GM19467 (cell line): ENCODE data around the gene CSNK1D.

Source experiments
- ATAC-seq: cut with Tn5 transposase; IDR thresholded peaks from one replicate; pipeline ENCODE4 v1.9.1; 2021; ENCODE audit warnings: mild to moderate bottlenecking, moderate library complexity; ENCODE audit not compliant: unreplicated experiment

Gene CSNK1D

GRCh38 chr17:82253179-82253544, 20.3 kb downstream of the CSNK1D start:
- no peak for ATAC-seq

- no peak for ATAC-seq
These were observed 20.9 kb downstream of the CSNK1D start for GRCh38 chr17:82252511-82253178.

- ATAC-seq: no peak
These were observed 22.5 kb downstream of the CSNK1D start for GRCh38 chr17:82250868-82251500.

GRCh38 chr17:82249896-82250581, 23.5 kb downstream of the CSNK1D start:
- ATAC-seq: no peak

- no peak for ATAC-seq
These were observed 24.5 kb downstream of the CSNK1D start for GRCh38 chr17:82248815-82249674.

- ATAC-seq: no peak
These were observed 25.4 kb downstream of the CSNK1D start for GRCh38 chr17:82247856-82248671.

- no peak for ATAC-seq
These were observed 26.2 kb downstream of the CSNK1D start for GRCh38 chr17:82247182-82247823.

GRCh38 chr17:82246365-82247181, 26.9 kb downstream of the CSNK1D start:
- ATAC-seq: no peak

- ATAC-seq: no peak
These were observed 27.5 kb downstream of the CSNK1D start for GRCh38 chr17:82246040-82246364.

GRCh38 chr17:82245134-82246039, 28.1 kb downstream of the CSNK1D start:
- no peak for ATAC-seq

GRCh38 chr17:82244413-82245133, 28.9 kb downstream of the CSNK1D start:
- ATAC-seq: no peak

- no peak for ATAC-seq
These were observed 29.7 kb downstream of the CSNK1D start for GRCh38 chr17:82243648-82244412.

- ATAC-seq: no peak
These were observed 30.4 kb downstream of the CSNK1D start for GRCh38 chr17:82242977-82243647.

- ATAC-seq: no peak
These were observed 30.9 kb downstream of the CSNK1D start for GRCh38 chr17:82242698-82242976.

GRCh38 chr17:82241926-82242697, 31.4 kb downstream of the CSNK1D start:
- ATAC-seq: no peak
